Retinal pigment epithelial cell (primary cell): ENCODE results near the gene SERPINA9.

Source experiments
- DNase-seq: peaks from one replicate; pipeline ENCODE4 v3.0.0-alpha.2; 2010; ENCODE audit warnings: low read depth
- H3K4me3 ChIP-seq: 2 replicates; pipeline ENCODE4 v1.5.1; 2011; ENCODE audit warnings: mild to moderate bottlenecking, low read length, control low read depth, moderate library complexity
- CTCF ChIP-seq: conservative IDR thresholded peaks from 2 replicates; pipeline ENCODE4 v1.5.1; 2011; ENCODE audit warnings: low read depth, low read length, control low read depth, inconsistent platforms

Gene SERPINA9

GRCh38 chr14:94501588-94502516, 25.9 kb upstream of the SERPINA9 start:
- no peak for DNase-seq

GRCh38 chr14:94500264-94500663, 24.3 kb upstream of the SERPINA9 start:
- TF ChIP-seq CTCF, result no peak
- no peak overlapping the region for H3K4me3 ChIP-seq
- DNase-seq, result no peak

More at GRCh38 chr14:94501588-94502516, 25.9 kb upstream of the SERPINA9 start:
- no peak overlapping the region for H3K4me3 ChIP-seq
- TF ChIP-seq CTCF, result no peak

- no peak for DNase-seq
- H3K4me3 ChIP-seq, result no peak overlapping the region
- no peak for TF ChIP-seq CTCF
Observed at GRCh38 chr14:94499673-94500072, 23.7 kb upstream of the SERPINA9 start.

- TF ChIP-seq CTCF, result no peak
- no peak for DNase-seq
- no peak overlapping the region for H3K4me3 ChIP-seq
Observed at GRCh38 chr14:94498215-94498614, 22.2 kb upstream of the SERPINA9 start.

- H3K4me3 ChIP-seq, result no peak overlapping the region
- no peak for TF ChIP-seq CTCF
- DNase-seq, result no peak
Observed at GRCh38 chr14:94494085-94494484, 18.1 kb upstream of the SERPINA9 start.

- no peak for DNase-seq
- no peak overlapping the region for H3K4me3 ChIP-seq
- no peak for TF ChIP-seq CTCF
Observed at GRCh38 chr14:94491511-94491910, 15.5 kb upstream of the SERPINA9 start.

GRCh38 chr14:94489336-94489735, 13.3 kb upstream of the SERPINA9 start:
- no peak for TF ChIP-seq CTCF
- no peak for DNase-seq
- H3K4me3 ChIP-seq, result no peak overlapping the region
